C4-2B (cell line): ENCODE results near the gene CATSPER1.

Experiments
- CTCF ChIP-seq: fragments of 450-650 bp; conservative IDR thresholded peaks from 2 replicates; pipeline ENCODE4 v1.5.1; 2017; ENCODE audit warnings: mild to moderate bottlenecking
- ZFX ChIP-seq: fragments of 450-650 bp; IDR thresholded peaks from 2 replicates; pipeline ENCODE4 v1.6.1; 2017

GRCh38 chr11:65979261-65979759 lies 47.0 kb downstream of the CATSPER1 start:
- no peak for TF ChIP-seq CTCF
- no peak for TF ChIP-seq ZFX
